Measurements from ENCODE around the gene ZC3HAV1L.
"Not testable (repeated sequence)": the region's sequence is repeated elsewhere in the genome, so short reads cannot be mapped to it uniquely, and the experiment has no call there.

Gene ZC3HAV1L

DNA sequence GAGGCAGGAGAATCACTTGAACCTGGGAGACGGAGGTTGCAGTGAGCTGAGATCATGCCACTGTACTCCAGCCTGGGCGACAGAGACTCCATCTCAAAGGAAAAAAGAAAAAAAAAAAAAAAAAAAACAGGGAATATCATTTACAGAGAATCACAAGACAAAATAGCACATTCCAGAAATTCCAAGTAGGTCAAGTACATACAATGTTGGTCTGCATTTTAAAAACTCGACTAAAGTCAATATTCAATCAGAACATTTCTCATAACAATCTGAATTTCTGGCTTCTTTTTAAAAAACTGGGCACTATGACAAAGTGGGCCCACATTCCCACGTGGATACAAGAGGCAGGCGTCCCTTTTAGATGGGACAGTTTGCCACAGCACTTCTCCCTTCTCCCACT lies 12.8 kb downstream of the ZC3HAV1L start:
- in situ Hi-C loops (cut with MboI; ENCODE audit: low sequenced_read_pairs): no loop called here

DNA sequence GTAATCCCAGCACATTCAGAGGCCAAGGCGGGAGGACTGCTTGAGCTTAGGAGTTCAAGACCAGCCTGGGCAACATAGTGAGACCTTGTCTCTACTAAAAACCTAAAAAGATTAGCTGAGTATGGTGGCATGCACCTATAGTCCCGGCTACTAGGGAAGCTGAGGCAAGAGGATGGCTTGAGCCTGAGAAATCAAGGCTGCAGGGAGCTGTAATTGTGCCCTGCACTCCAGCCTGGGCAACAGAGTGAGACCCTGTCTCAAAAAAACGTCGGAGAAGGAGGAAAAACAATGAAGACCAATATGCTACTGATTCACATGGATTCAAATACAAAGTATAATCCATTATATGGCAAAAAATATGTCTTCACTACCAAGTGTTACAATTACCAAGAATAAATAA lies 13.6 kb downstream of the ZC3HAV1L start:
- in situ Hi-C loops (cut with MboI; ENCODE audit: low sequenced_read_pairs): no loop called here

DNA sequence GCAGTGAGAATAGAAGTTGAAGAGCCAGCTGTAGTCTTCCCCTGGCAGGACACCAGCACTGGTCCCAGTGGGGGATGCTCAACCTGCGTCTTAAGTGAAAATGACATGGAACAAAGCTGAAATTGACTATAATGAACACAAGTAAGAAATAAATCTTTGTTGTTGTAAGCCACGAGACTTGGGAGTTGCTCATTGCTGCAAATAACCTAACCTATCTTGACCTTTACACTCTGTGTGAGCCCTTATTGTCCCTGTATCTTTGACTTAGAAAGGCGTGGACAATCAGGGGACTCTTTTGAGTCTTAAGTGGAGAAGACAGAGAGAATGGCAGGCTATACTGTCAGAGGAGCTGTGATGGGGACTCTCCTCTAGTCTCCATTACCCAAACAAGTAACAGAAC lies 16.9 kb downstream of the ZC3HAV1L start:
- in situ Hi-C loops (cut with MboI; ENCODE audit: low sequenced_read_pairs): no loop called here

DNA sequence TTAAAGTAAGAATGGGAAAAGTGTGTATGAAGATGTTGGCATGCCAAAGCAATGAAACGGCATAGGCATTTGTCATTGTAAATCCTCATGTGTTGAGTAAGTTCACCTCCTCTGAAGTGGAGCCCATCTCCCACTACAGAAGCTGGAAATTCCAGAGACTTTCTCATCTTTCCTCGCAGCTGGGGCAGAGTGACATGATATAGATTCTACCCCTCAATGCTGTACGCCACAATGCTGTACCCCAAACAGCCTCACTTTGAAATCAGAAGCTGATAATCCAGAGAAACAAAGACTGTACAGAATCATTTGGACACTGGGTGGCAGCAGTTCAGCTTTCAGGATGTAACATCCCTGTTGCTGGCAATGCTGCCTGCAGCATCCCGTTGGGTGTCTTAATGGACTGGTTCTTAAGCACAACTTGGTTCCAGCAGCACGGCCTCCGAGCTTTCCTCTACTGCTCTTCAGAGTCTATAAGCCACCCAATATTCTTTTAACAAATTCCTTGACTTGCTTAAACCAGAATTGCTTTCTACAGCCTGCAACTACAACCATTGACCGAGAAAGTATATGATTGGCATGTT lies 18.8 kb downstream of the ZC3HAV1L start:
- in situ Hi-C loops (cut with MboI; ENCODE audit: low sequenced_read_pairs): no loop called here

DNA sequence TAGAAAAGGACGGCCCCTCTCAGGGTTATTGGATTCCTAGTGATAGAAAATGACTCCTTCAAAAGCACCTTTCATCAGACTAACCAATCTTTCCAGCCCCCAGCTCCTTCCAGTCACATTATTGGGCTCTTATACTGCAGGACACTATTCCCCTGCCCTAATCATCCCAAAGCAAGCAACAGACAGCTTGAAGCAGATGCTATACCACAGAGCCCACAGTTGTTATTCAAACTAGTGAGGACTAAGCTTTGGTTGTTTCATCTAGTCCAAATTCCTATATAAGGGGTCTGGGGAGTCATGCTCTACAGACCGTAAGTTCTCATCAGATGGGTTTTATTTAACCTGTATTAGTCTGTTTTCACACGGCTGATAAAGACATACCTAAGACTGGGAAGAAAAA lies 24.5 kb downstream of the ZC3HAV1L start:
- in situ Hi-C loops (cut with MboI; ENCODE audit: low sequenced_read_pairs): no loop called here

DNA sequence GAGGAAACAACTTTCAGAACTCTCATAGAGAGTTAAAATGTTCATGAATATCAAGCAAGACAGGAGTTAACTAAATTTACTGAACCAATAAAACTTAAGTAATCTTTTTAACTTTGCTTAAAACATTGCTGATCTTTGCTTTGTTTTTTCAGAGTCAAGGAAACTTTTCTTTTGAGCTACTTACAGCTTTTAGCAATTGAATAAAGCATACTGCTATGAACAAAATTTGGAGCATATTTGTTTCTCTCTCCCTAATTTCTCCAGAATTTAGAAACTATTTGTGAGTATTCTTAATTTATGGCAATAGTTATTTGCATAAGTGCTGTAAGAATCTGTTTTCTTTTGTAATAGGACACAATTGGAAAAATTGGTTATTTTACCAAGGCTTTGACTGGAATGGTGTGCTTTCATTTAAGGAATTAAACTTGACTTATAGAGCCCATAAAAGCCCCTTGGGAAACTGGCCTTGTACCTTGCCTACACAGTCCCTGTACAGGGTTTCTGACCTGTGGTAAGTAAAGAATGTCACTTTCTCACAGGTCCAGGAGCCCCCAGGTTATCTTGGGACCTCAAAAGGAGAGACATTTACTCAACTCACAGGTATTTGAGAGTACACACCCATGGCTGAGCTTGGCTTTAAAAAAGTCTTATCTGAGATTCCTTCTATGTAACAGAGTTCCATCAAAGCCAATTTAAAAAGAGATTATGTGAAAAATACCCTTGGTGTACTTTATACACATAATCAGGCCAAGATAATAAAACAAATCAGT lies 31.3 kb downstream of the ZC3HAV1L start:
- in situ Hi-C loops (cut with MboI; ENCODE audit: low sequenced_read_pairs): no loop called here

DNA sequence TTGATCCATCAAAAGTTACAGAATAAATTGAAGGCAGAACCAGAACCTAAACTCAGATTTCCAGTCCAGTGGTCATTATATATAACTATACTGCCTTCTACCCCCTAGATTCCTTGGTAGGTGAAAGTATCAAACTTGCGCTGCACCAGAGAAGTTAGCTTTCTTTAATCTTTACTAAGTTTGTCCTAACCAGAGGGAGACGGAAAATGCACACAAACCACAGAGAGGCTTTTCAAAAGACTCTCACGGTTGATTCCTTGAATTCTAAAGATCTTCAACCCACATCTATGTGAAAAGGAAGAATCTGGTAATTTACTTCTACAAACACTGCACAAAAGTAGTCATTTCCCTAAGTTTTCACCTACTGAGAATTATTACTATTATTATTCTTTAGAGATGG lies 36.4 kb downstream of the ZC3HAV1L start:
- in situ Hi-C loops (cut with MboI; ENCODE audit: low sequenced_read_pairs): no loop called here

DNA sequence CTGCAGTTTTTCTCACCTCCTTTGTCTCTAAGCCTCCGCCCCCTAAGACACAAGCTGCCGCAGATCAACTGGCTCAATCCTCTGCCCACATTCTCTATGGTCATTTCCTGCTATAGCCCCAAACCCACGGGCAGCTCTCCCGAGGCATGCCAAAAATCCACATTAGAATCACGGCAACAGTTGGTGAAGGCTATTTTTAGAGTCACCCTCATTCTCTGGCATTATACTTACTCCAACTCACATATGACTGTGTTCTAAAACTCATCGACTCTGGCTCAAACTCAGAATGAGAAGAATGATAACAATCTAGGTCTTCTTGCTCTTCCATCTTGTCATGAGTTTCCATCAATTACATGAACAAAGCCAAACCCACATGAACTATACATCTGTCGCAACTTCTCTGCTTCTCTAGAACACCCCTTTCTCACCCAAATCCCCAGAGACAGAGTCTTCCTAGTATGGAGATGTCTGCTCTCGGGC lies 43.8 kb downstream of the ZC3HAV1L start:
- in situ Hi-C loops (cut with MboI; ENCODE audit: low sequenced_read_pairs): no loop called here

DNA sequence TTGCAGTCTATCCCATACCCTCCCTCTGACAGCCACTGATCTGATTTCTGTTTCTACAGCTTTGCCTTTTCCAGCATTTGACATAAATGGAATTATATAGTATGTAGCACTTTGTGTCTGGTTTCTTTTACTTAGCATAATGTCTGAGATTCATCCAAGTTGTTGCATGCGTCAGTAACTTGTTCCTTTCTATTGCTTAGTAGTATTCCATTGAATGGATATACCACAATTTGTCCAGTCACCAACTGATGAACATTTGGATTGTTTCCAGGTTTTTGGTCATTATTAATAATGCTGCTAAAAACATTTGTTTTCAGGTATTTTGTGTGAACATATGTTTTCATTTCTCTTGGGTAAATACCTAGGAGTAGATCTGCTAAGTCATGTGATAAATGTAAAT lies 48.2 kb downstream of the ZC3HAV1L start:
- in situ Hi-C loops (cut with MboI; ENCODE audit: low sequenced_read_pairs): no loop called here

DNA sequence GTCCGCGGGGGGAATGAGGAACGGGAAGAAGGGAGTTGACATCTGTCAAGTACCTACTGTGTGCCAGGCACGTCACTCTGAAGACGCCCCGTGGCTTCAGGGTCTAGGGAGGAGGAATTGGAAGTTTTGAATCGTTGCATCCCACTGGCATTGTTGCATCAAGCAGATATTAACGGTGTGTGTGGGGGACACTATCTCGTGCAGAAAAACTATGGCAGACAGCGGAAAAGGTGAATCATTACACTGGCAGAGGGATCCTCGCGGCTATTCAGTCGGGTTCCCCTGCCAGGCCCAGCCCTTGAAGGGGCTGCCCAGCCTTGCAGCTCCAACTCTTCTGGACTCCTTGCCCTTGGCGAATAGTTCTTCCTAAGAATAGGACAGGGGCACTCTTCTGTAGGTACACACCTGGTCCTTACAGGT lies 53.6 kb downstream of the ZC3HAV1L start:
- in situ Hi-C loops (cut with MboI; ENCODE audit: low sequenced_read_pairs): no loop called here

DNA sequence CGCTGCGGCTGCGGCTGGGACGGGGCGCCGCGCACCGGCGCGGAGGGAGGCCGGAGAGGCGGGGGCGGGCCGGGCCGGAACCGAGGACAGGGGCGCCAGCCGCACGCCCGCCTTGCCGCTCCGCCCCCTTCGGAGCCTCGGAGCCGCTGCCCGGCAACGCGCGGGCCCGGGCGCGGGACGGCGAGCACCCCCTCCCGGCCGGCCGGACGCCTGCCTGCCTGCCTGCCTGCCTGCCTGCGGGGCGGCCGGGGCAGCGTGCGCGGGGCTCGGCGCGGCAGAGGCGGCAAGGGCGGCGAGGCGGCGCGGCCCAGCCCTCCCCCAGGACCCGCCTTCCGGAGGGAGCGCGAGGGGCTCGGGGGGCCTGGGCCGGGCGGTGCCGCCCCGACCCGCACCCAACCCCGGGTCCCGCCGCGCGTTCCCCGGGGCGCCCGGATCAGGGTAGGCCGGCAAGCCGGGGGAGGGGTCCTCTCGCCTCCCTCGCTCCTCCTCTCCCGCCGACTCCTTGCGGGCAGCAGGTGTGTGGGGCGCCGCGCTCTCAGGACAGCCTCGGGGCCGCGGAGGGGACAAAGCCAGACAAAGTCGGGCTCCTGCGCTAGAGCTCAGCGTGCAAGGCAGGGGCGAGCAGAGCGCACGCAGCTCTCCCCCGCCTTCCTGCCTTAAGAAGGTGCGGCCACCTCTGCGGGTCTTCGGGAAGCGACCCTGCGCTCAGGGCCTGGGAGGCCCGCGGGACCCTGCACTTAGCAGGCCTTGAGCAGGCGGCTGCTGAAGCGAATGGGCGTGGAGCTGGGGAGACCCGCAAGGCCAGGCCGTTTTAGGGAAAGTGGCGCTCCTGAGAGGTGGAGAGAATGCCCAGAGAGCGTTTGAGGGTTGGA lies 54.3 kb downstream of the ZC3HAV1L start, which contains the start of gene KIAA1549:
KIAA1549 (minus strand) TSS at position 58 of the 872 bp plus-strand sequence. CDS start 120 bp downstream, outside the sequence.
- in situ Hi-C loops (cut with MboI; ENCODE audit: low sequenced_read_pairs): no loop called here

DNA sequence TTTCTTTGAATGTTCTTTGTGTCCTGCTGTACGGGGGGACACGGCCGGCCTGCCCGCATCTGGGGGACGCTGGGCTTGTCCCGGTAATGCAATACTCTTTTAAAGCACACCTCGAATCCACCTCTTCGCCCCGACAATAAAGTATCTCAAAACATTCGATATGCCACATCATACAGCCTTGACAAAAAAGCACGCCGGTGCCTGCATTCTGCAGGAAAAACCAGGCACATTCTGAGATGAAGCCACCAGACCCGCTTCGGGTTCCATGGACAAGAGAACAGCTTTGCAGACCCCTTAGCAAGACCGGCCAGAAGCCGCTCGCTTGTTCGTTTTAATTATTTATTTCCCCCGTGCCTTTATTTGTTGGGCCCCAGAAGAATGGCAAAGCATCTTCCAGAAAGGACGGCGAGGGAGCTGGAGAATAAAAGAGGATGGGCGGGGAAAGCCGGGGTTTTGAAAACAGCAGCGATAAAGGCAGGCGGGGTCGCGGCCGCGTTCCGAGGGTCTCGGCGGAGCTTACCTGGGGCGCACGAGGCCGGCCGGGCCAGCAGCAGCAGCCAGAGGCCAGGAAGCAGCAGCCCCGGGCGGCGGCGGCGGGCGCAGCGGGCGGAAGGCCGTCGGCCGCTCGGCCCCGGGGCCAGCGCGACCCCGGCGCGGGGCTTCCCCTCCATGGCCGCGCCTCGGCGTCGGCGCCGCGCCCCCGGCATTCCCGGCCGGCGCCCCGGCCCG lies 55.1 kb downstream of the ZC3HAV1L start:
- in situ Hi-C loops (cut with MboI; ENCODE audit: low sequenced_read_pairs): no loop called here

DNA sequence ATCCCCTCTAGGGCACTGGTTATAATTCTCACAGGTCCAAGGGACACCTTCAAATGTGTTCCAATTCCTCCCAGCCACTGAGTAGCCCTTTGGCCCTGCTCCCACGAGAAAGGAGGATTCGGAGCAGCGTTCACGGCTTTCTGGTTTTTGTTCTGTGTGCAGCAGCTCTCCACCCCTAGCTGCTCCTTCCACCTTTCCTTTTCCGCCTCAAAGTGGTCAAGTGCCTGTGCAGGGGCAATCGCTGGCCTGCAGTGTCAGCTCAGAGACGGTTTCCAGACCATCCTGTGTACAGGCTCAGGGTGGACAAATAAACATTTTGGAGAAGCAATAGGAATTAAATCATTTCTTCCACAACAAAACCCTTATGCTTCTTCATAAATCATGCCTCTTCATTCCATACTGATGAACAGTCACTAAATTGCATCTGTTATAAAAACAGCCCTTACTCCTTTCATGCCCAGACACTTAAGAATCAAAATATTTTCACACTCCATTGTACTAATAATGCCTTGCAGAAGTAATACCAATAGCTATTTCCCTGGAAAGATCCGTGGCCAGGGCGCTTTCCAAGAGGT lies 55.8 kb downstream of the ZC3HAV1L start:
- in situ Hi-C loops (cut with MboI; ENCODE audit: low sequenced_read_pairs): no loop called here

DNA sequence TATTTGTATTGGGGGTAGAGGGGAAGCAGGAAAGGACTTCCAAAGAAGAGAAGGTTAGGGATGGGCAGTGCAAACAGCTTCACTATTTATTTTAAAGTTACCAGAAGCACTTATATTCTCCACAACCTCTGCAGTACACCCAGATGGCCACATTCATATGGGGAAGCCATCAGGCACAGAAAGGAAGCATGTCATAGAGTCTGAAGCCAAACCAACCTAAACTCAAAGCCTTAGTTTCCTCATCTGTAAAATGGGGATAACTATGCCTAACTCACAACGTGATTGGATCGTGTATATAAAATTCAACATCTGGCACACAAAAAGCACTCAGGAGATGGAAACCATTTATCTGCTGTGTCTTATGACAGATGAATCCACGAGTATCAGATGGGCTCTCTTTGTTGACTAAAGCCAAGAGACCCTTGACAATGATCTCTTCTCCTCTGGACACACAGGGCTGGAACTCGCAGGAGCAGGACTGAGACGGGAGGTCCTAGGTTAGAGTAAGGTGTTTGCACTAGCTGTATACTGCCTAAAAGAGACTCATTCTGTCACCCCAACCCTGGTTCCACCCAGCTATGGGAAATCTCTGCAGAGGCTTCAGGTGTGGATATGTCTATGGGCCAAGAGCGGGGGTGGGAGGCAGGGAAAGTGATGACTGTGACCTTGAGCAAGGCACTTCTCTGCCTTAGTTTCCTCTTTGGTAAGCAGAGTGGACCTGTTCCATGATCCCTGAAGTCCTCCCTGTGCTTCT lies 56.4 kb downstream of the ZC3HAV1L start:
- in situ Hi-C loops (cut with MboI; ENCODE audit: low sequenced_read_pairs): no loop called here

DNA sequence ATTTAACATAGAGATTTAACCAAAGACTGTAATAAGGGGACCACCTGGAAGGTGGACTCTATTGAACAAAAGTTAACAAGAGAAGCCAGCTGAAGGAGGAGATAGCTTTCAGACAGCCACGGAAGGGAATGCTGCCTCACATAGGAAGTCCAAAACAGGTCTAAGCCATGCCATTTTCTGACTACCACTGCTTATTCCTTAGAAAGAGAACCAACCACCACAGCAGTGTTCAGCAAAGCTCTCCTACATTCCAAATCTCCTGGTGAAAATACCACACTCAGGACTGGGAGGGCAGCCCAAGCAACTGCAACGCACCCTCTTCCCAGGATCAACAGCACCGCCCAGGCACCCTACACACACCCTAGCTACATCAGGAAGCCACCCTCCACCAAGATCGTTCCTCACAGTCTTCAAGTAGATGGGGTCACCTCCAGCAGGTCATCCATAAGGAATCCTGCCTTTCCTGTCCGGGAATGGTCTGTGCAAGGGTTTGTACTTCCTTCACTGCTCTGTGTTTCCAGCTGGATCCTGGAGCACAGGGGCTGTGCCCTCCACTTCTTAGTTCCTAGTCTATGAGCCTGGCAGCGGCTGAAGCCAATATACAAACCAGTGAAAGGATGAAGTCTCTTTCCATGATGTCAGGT lies 57.2 kb downstream of the ZC3HAV1L start:
- in situ Hi-C loops (cut with MboI; ENCODE audit: low sequenced_read_pairs): no loop called here

DNA sequence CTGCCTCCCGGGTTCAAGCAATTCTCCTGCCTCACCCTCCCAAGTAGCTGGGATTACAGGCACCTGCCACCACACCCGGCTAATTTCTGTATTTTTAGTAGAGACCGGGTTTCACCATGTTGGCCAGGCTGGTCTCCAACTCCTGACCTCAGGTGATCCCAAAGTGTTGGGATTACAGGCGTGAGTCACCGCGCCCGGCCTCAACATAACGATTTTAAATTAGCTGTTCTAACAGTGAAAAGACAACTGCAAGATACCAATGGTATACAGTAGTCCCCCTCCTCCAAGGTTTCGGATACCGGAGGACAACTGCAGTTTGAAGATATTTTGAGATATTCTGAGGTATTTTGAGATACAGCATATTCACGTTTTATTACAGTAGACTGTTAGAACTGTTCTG lies 59.7 kb downstream of the ZC3HAV1L start:
- in situ Hi-C loops (cut with MboI; ENCODE audit: low sequenced_read_pairs): not testable (repeated sequence)

Data from hTERT RPE-1 (cell line).